CD14-positive monocyte (primary cell): ENCODE results near the gene RBMS3. TPM values are rescaled to one million over a fixed set of nuclear protein-coding genes. Genes with fewer than 3 reads are reported as not detected.

Experiments
- DNase-seq, 3 donors: peaks; one replicate each; pipeline ENCODE4 v3.0.0-alpha.2; 2011 to 2022
- H2AFZ ChIP-seq: 2 replicates; pipeline ENCODE4 v1.6.0; 2012; ENCODE audit warnings: mild to moderate bottlenecking, low read depth, low read length, inconsistent platforms; ENCODE audit not compliant: insufficient read depth, poor library complexity, severe bottlenecking
- H3K27ac ChIP-seq, 2 donors: 1 replicate in 1 of 2; 2 replicates in 1 of 2; pipeline ENCODE4 v1.5.1; 2012 to 2013; ENCODE audit warnings: low read length in 2 of 2, control low read depth in 1 of 2, inconsistent platforms in 1 of 2, low read depth in 1 of 2, mild to moderate bottlenecking in 1 of 2
- H3K27me3 ChIP-seq, 2 donors: one replicate each; pipeline versions ENCODE4 v1.6.0 to v1.6.1; 2011 to 2013; ENCODE audit warnings: low read length in 2 of 2; ENCODE audit not compliant: control insufficient read depth in 2 of 2, insufficient read depth in 2 of 2
- H3K36me3 ChIP-seq, 2 donors: replicated peaks in 1 of 2; 1 replicate in 1 of 2; 2 replicates in 1 of 2; pipeline versions ENCODE4 v1.5.1 to v1.6.1; 2012 to 2013; ENCODE audit warnings: low read length in 2 of 2, control low read depth in 1 of 2, inconsistent platforms in 1 of 2, mild to moderate bottlenecking in 1 of 2; ENCODE audit not compliant: insufficient read depth in 2 of 2, control insufficient read depth in 1 of 2
- H3K4me1 ChIP-seq, 2 donors: 1 replicate in 1 of 2; 2 replicates in 1 of 2; pipeline versions ENCODE4 v1.5.1 to v1.6.1; 2012 to 2013; ENCODE audit warnings: low read length in 2 of 2, control low read depth in 1 of 2, inconsistent platforms in 1 of 2, mild to moderate bottlenecking in 1 of 2, moderate library complexity in 1 of 2; ENCODE audit not compliant: insufficient read depth in 2 of 2, control insufficient read depth in 1 of 2
- H3K4me2 ChIP-seq: replicated peaks from 2 replicates; pipeline ENCODE3; 2012; ENCODE audit warnings: low read length, moderate library complexity, mild to moderate bottlenecking; ENCODE audit not compliant: poor library complexity, severe bottlenecking; ENCODE audit errors: extremely low read depth
- H3K4me3 ChIP-seq, 3 experiments: fragments of 200-600 bp in 1 of 3; sonication (generic) in 1 of 3; replicated peaks in 1 of 3; 1 replicate in 2 of 3; 2 replicates in 1 of 3; pipeline ENCODE4 v1.5.1; 2011 to 2013; ENCODE audit warnings: low read length in 3 of 3, mild to moderate bottlenecking in 3 of 3, control low read depth in 2 of 3, low read depth in 2 of 3, inconsistent platforms in 1 of 3, moderate library complexity in 1 of 3
- H3K79me2 ChIP-seq: 2 replicates; pipeline ENCODE4 v1.6.0; 2012; ENCODE audit warnings: mild to moderate bottlenecking, control low read depth, inconsistent platforms, low read length, moderate library complexity; ENCODE audit not compliant: insufficient read depth
- H3K9ac ChIP-seq: 2 replicates; pipeline ENCODE4 v1.6.0; 2017; ENCODE audit warnings: low read length, mild to moderate bottlenecking; ENCODE audit not compliant: insufficient read depth, poor library complexity, severe bottlenecking
- H3K9me3 ChIP-seq, 2 donors: replicated peaks in 1 of 2; 1 replicate in 1 of 2; 2 replicates in 1 of 2; pipeline versions ENCODE4 v1.5.1 to v1.6.1; 2012 to 2013; ENCODE audit warnings: low read length in 2 of 2, control low read depth in 1 of 2; ENCODE audit not compliant: control insufficient read depth in 1 of 2, insufficient read depth in 1 of 2
- H4K20me1 ChIP-seq: 2 replicates; pipeline ENCODE4 v1.6.0; 2012; ENCODE audit warnings: mild to moderate bottlenecking, low read length, control low read depth, moderate library complexity; ENCODE audit not compliant: insufficient read depth
- H3K27ac Mint-ChIP-seq, 7 donors: one replicate each; pipeline ENCODE4 v1.8.0; 2020; ENCODE audit warnings: mild to moderate bottlenecking in 7 of 7, mixed read lengths in 7 of 7, moderate library complexity in 6 of 7, inconsistent platforms in 2 of 7
- H3K27me3 Mint-ChIP-seq, 3 donors: one replicate each; pipeline ENCODE4 v1.8.0; 2021 to 2022; ENCODE audit warnings: low read depth in 3 of 3, mild to moderate bottlenecking in 3 of 3, mixed read lengths in 3 of 3, moderate library complexity in 3 of 3, inconsistent platforms in 1 of 3
- H3K36me3 Mint-ChIP-seq, 2 donors: one replicate each; pipeline ENCODE4 v1.8.0; 2020; ENCODE audit warnings: mixed read lengths in 2 of 2, inconsistent platforms in 1 of 2, mild to moderate bottlenecking in 1 of 2
- H3K4me1 Mint-ChIP-seq: one replicate; pipeline ENCODE4 v1.8.0; 2020; ENCODE audit warnings: mild to moderate bottlenecking, mixed read lengths
- H3K4me3 Mint-ChIP-seq, 2 donors: one replicate each; pipeline ENCODE4 v1.8.0; 2020; ENCODE audit warnings: mild to moderate bottlenecking in 2 of 2, mixed read lengths in 2 of 2, moderate library complexity in 1 of 2
- H3K9me3 Mint-ChIP-seq, 7 donors: one replicate each; pipeline ENCODE4 v1.8.0; 2020 to 2022; ENCODE audit warnings: mixed read lengths in 7 of 7, mild to moderate bottlenecking in 6 of 7, moderate library complexity in 6 of 7, inconsistent platforms in 2 of 7
- WGBS: methylation state at CpG from one replicate; pipeline ENCODE4 v1.1.5; 2013; ENCODE audit warnings: missing lambda C conversion rate; ENCODE audit not compliant: insufficient coverage; 5-methylcytosine and 5-hydroxymethylcytosine counted together
- intact Hi-C, 2 donors: fragments of 100-400 bp; cut with micrococcal nuclease; formaldehyde crosslinking; loops; one replicate each; pipeline versions ENCODE4 v1.15.0 to v1.15.1; 2023
- polyA plus RNA-seq, 3 donors: library from polyadenylated mRNA; depleted of rRNA in 1 of 3; unstranded in 2 of 3; stranded (reverse) in 1 of 3; fragments of 300-500 nt in 2 of 3; fragments of >200 nt in 1 of 3; fragmentation: Illumina TruSeq in 2 of 3; gene quantifications; 1 replicate in 2 of 3; 2 replicates in 1 of 3; pipeline ENCODE4 v1.2.3, GENCODE V29; 2012 to 2021
- TF ChIP-seq, protein P1 (sequence below): fragments of 200-600 bp; IDR thresholded peaks from one replicate; pipeline ENCODE4 v1.8.0; 2022; ENCODE audit warnings: antibody characterized with exemption, mild to moderate bottlenecking

The RBMS3 gene
- polyA plus RNA-seq, 3 donors: not detected

DNA sequence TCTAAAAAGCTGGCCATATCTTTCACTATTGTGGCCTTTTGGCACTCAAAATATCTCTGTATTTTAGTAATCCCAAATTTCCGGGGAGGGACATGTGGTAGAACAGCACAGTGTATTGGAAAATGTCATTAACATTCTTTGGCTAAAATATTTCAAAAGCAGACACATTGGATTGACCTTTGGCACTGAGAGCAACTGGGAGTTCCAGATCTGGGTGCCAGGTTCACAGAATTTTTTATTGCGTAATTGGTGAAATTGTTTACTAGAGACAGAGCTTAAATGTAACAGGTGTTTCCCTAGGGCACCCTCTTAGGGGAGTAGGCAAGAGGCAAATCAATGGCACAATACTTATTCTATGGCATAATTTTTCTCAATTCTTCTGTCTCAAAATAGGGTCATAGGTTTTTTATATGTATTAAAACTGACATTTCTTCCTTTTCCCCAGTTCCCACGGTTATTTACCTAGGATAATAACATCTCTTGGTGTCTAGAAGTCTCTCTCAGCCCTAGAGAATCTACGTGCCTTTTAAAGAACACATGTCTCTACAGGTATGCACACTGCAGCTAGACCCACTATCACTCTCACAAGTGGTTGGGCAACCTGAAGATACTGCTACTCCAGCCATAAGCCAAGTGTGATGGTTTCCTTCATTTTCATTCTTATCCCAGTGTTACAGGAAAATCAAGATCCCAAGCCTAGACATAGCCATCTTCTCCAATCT, 10.6 kb downstream of the RBMS3 start:
- Histone ChIP-seq H3K27me3 (peaks cover 0 to 2% of the 10 kb centered on the region in 2 donors), H3K36me3 (no peaks in the 10 kb centered on the region), H3K27ac (no peak overlapping the region), H4K20me1 (no peaks in the 10 kb centered on the region), H3K4me3 (no peak overlapping the region), H3K79me2 (no peaks in the 10 kb centered on the region), H2AFZ (no peak overlapping the region), H3K4me1 (no peaks in the 10 kb centered on the region), H3K9me3 (no peaks in the 10 kb centered on the region), H3K4me2 (no peak overlapping the region), H3K9ac (no peak overlapping the region)
- intact Hi-C loops: no loop called here
- Mint-ChIP-seq H3K4me1 (no peaks in the 10 kb centered on the region), H3K4me3 (no peak overlapping the region), H3K9me3 (peaks cover 0 to 1% (median 0%) of the 10 kb centered on the region in 7 donors), H3K27ac (no peak overlapping the region), H3K36me3 (no peaks in the 10 kb centered on the region), H3K27me3 (peaks cover 1 to 5% (median 2%) of the 10 kb centered on the region in 3 donors)
- no peak for DNase-seq
- 90% methylated on average over 1 of the region's 4 CpGs for WGBS
- TF ChIP-seq, protein P1, sequence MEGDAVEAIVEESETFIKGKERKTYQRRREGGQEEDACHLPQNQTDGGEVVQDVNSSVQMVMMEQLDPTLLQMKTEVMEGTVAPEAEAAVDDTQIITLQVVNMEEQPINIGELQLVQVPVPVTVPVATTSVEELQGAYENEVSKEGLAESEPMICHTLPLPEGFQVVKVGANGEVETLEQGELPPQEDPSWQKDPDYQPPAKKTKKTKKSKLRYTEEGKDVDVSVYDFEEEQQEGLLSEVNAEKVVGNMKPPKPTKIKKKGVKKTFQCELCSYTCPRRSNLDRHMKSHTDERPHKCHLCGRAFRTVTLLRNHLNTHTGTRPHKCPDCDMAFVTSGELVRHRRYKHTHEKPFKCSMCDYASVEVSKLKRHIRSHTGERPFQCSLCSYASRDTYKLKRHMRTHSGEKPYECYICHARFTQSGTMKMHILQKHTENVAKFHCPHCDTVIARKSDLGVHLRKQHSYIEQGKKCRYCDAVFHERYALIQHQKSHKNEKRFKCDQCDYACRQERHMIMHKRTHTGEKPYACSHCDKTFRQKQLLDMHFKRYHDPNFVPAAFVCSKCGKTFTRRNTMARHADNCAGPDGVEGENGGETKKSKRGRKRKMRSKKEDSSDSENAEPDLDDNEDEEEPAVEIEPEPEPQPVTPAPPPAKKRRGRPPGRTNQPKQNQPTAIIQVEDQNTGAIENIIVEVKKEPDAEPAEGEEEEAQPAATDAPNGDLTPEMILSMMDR: no peak

DNA sequence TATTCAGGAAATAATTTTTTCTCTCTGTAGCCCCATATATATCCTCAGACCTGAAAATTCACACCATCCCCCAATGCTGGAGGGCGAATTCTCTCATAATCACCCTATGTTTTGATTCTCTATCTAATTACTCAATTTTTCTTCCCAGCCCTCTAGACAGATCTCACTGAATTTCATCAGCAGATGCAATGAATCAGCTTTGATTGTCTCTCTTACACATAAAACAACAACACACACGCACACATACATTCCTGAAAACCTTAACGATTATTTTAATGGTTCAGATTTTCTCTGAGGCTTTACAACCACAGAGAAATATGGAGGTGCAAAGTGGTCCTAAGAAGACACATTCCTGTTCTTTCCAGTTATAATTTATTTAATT, 11.1 kb downstream of the RBMS3 start:
- TF ChIP-seq, protein P1: no peak
- DNase-seq: no peak
- no peak overlapping the region for H3K4me2 ChIP-seq
- H3K27me3 Mint-ChIP-seq: peaks cover 0 to 5% (median 0%) of the 10 kb centered on the region in 3 donors
- no peak overlapping the region for H3K4me3 Mint-ChIP-seq
- no peaks in the 10 kb centered on the region for H3K4me1 ChIP-seq
- WGBS: 78% methylated on average over 1 of the region's 3 CpGs
- no peaks in the 10 kb centered on the region for H4K20me1 ChIP-seq
- no peaks in the 10 kb centered on the region for H3K27me3 ChIP-seq
- no peaks in the 10 kb centered on the region for H3K36me3 ChIP-seq
- intact Hi-C loops: no loop called here
- no peak overlapping the region for H3K9ac ChIP-seq
- H3K36me3 Mint-ChIP-seq: no peaks in the 10 kb centered on the region
- no peaks in the 10 kb centered on the region for H3K4me1 Mint-ChIP-seq
- no peaks in the 10 kb centered on the region for H3K79me2 ChIP-seq
- peaks cover 0 to 1% (median 0%) of the 10 kb centered on the region in 7 donors for H3K9me3 Mint-ChIP-seq
- no peaks in the 10 kb centered on the region for H3K9me3 ChIP-seq
- no peak overlapping the region for H2AFZ ChIP-seq
- no peak overlapping the region for H3K4me3 ChIP-seq
- no peak overlapping the region for H3K27ac ChIP-seq
- H3K27ac Mint-ChIP-seq: no peak overlapping the region
